PC-3 (cell line): ENCODE data around the gene MCRIP1. TPM values are rescaled to one million over a fixed set of nuclear protein-coding genes. Genes with fewer than 3 reads are reported as not detected.

Experiments used
- ATAC-seq: fragments of 200-7000 bp; cut with Tn5 transposase; 2 replicates; pipeline ENCODE4 v1.9.1; 2020; ENCODE audit warnings: mild to moderate bottlenecking, moderate library complexity
- BruUV-seq: library from RNA; stranded (reverse); fragments of 400-500 nt; replicated peaks from 2 replicates; lab custom pipeline; 2021; lab: Mats Ljungman, UMichigan
- CTCF ChIA-PET: fragments of 300-600 bp; sonication (Branson Sonifier 250); formaldehyde crosslinking; loops from one replicate; lab custom pipeline; 2022; ENCODE audit warnings: antibody characterized with exemption; lab: Charles Lee
- POLR2A ChIA-PET: fragments of 300-600 bp; sonication (Branson Sonifier 250); formaldehyde crosslinking; loops from one replicate; lab custom pipeline; 2022; ENCODE audit warnings: antibody characterized with exemption; ENCODE audit not compliant: unreplicated experiment; lab: Charles Lee
- DNase-seq: peaks from one replicate; pipeline ENCODE4 v3.0.0-alpha.2; 2015
- H2AFZ ChIP-seq: fragments of 300-600 bp; sonication (generic); 2 replicates; pipeline ENCODE4 v1.6.0; 2016; ENCODE audit warnings: antibody characterized with exemption, low read length
- H3F3A ChIP-seq: fragments of 300-600 bp; sonication (generic); one replicate; pipeline ENCODE4 v1.6.0; 2017; ENCODE audit warnings: antibody characterized with exemption, low read length, control low read depth, mild to moderate bottlenecking; ENCODE audit not compliant: unreplicated experiment
- H3K27ac ChIP-seq: fragments of 300-600 bp; sonication (generic); 2 replicates; pipeline ENCODE4 v1.5.1; 2016; ENCODE audit warnings: mild to moderate bottlenecking, low read length
- H3K27me3 ChIP-seq: fragments of 300-600 bp; sonication (generic); 2 replicates; pipeline ENCODE4 v1.6.1; 2016; ENCODE audit warnings: low read length, mixed read lengths
- H3K36me3 ChIP-seq: fragments of 300-600 bp; sonication (generic); 2 replicates; pipeline ENCODE4 v1.6.1; 2016; ENCODE audit warnings: low read depth, mixed run types, low read length, mixed read lengths
- H3K4me1 ChIP-seq: fragments of 300-600 bp; sonication (generic); 2 replicates; pipeline ENCODE4 v1.5.1; 2016; ENCODE audit warnings: low read length; ENCODE audit not compliant: insufficient read depth
- H3K4me2 ChIP-seq: fragments of 300-600 bp; sonication (generic); 2 replicates; pipeline ENCODE4 v1.6.0; 2016; ENCODE audit warnings: low read length
- H3K4me3 ChIP-seq: fragments of 300-600 bp; sonication (generic); 2 replicates; pipeline ENCODE4 v1.5.1; 2016; ENCODE audit warnings: mild to moderate bottlenecking, low read length, mixed read lengths
- H3K79me2 ChIP-seq: fragments of 300-600 bp; sonication (generic); 2 replicates; pipeline ENCODE4 v1.6.1; 2017; ENCODE audit warnings: low read length, mixed read lengths
- H3K9ac ChIP-seq: fragments of 300-600 bp; sonication (generic); 2 replicates; pipeline ENCODE4 v1.6.0; 2016; ENCODE audit warnings: mild to moderate bottlenecking, low read length
- H3K9me2 ChIP-seq: fragments of 300-600 bp; sonication (generic); replicated peaks from 2 replicates; pipeline ENCODE4 v1.6.1; 2016; ENCODE audit warnings: mixed run types, low read length, mixed read lengths
- H3K9me3 ChIP-seq: fragments of 300-600 bp; sonication (generic); 2 replicates; pipeline ENCODE4 v1.6.1; 2016; ENCODE audit warnings: low read length, mixed read lengths
- H4K20me1 ChIP-seq: fragments of 300-600 bp; sonication (generic); 2 replicates; pipeline ENCODE4 v1.6.1; 2016; ENCODE audit warnings: low read length, mixed read lengths
- CTCF ChIP-seq: fragments of 300-600 bp; sonication (generic); conservative IDR thresholded peaks from 2 replicates; pipeline ENCODE4 v1.5.1; 2017; ENCODE audit warnings: antibody characterized with exemption, low read depth, mild to moderate bottlenecking, low read length
- EZH2 ChIP-seq: fragments of 300-600 bp; sonication (generic); IDR thresholded peaks from one replicate; pipeline ENCODE4 v1.6.1; 2017; ENCODE audit warnings: antibody characterized with exemption, mild to moderate bottlenecking, low read length; ENCODE audit not compliant: unreplicated experiment
- EZH2phosphoT487 ChIP-seq: fragments of 300-600 bp; sonication (generic); IDR thresholded peaks from 2 replicates; pipeline ENCODE4 v1.6.1; 2018; ENCODE audit warnings: mild to moderate bottlenecking, antibody characterized with exemption, low read length, borderline replicate concordance
- intact Hi-C: fragments of 100-400 bp; cut with micrococcal nuclease; formaldehyde crosslinking; loops from 2 replicates; pipeline ENCODE4 v1.9.0; 2023
- total RNA-seq: library from RNA; depleted of rRNA; stranded (reverse); fragments of >200 nt; gene quantifications from 2 replicates; pipeline ENCODE4 v1.2.3, GENCODE V29; 2014; rRNA removed

MCRIP1 gene
- total RNA-seq, 1 experiment from 2014 or later: 90.9 TPM

- H3K9me3 ChIP-seq: no peaks in the 10 kb centered on the region
- ATAC-seq: no peak
- ChIA-PET POLR2A (no interaction called here), CTCF (no interaction called here)
- no peak overlapping the region for H2AFZ ChIP-seq
- BruUV-seq: no TSS peak
- H3K4me1 ChIP-seq: no peaks in the 10 kb centered on the region
- H3K27ac ChIP-seq: no peak overlapping the region
- H3F3A ChIP-seq: no peaks in the 10 kb centered on the region
- TF ChIP-seq CTCF (no peak), EZH2 (no peak), EZH2phosphoT487 (no peak)
- no peaks in the 10 kb centered on the region for H3K27me3 ChIP-seq
- H3K36me3 ChIP-seq: no peaks in the 10 kb centered on the region
- H3K4me3 ChIP-seq: no peak overlapping the region
- no peak overlapping the region for H3K4me2 ChIP-seq
- intact Hi-C loops: no loop called here
- no peak for DNase-seq
- H4K20me1 ChIP-seq: no peaks in the 10 kb centered on the region
- no peaks in the 10 kb centered on the region for H3K79me2 ChIP-seq
- no peaks in the 10 kb centered on the region for H3K9me2 ChIP-seq
- H3K9ac ChIP-seq: no peak overlapping the region
Observed at GRCh38 chr17:81794074-81794476, 39.0 kb downstream of the MCRIP1 start.

- no peak overlapping the region for H3K9ac ChIP-seq
- BruUV-seq: no TSS peak
- no peaks in the 10 kb centered on the region for H4K20me1 ChIP-seq
- no peaks in the 10 kb centered on the region for H3K9me2 ChIP-seq
- no peak overlapping the region for H3K4me2 ChIP-seq
- no peaks in the 10 kb centered on the region for H3K27me3 ChIP-seq
- no peak for TF ChIP-seq EZH2
- no peak for TF ChIP-seq CTCF
- TF ChIP-seq EZH2phosphoT487: no peak
- POLR2A ChIA-PET: no interaction called here
- no peaks in the 10 kb centered on the region for H3K4me1 ChIP-seq
- H3K9me3 ChIP-seq: no peaks in the 10 kb centered on the region
- intact Hi-C loops: no loop called here
- CTCF ChIA-PET: no interaction called here
- ATAC-seq: no peak
- H3K36me3 ChIP-seq: no peaks in the 10 kb centered on the region
- DNase-seq: no peak
- H3K79me2 ChIP-seq: no peaks in the 10 kb centered on the region
- H3F3A ChIP-seq: no peaks in the 10 kb centered on the region
- H3K4me3 ChIP-seq: no peak overlapping the region
- H3K27ac ChIP-seq: no peak overlapping the region
- H2AFZ ChIP-seq: no peak overlapping the region
Observed at GRCh38 chr17:81792675-81793615, 40.1 kb downstream of the MCRIP1 start.

Other genes starting within 250 kb of the MCRIP1 start
- gene NPLOC4, start 196.2 kb downstream of the MCRIP1 start, total RNA-seq: 109 and 133 TPM in 2 replicates
- gene TSPAN10, start 196.1 kb downstream of the MCRIP1 start, total RNA-seq: 3.5 and 3.9 TPM in 2 replicates
- 3.0 TPM in 1 of 2 replicates, not detected in the other for gene PDE6G, start 176.7 kb downstream of the MCRIP1 start, total RNA-seq
- gene OXLD1, start 166.7 kb downstream of the MCRIP1 start, total RNA-seq: 46.7 and 68.9 TPM in 2 replicates
- gene CCDC137, start 166.6 kb downstream of the MCRIP1 start, total RNA-seq: 49.9 and 71.0 TPM in 2 replicates
- gene ARL16, start 149.5 kb downstream of the MCRIP1 start, total RNA-seq: 52.6 and 68.8 TPM in 2 replicates
- 177 and 194 TPM in 2 replicates for gene HGS, start 149.3 kb downstream of the MCRIP1 start, total RNA-seq
- 100 and 108 TPM in 2 replicates for gene MRPL12, start 129.9 kb downstream of the MCRIP1 start, total RNA-seq
- 113 and 117 TPM in 2 replicates for gene SLC25A10, start 121.0 kb downstream of the MCRIP1 start, total RNA-seq
- 0.11 TPM in 1 of 2 replicates, not detected in the other for gene GCGR, start 29.1 kb downstream of the MCRIP1 start, total RNA-seq
- gene PPP1R27, start 1.8 kb upstream of the MCRIP1 start, total RNA-seq: not detected in 2 replicates
- gene P4HB, start 27.2 kb upstream of the MCRIP1 start, total RNA-seq: 969 and 1,089 TPM in 2 replicates
- 201 and 261 TPM in 2 replicates for gene ARHGDIA, start 38.0 kb upstream of the MCRIP1 start, total RNA-seq
- gene ALYREF, start 58.3 kb upstream of the MCRIP1 start, total RNA-seq: 496 and 633 TPM in 2 replicates
- gene ANAPC11, start 58.4 kb upstream of the MCRIP1 start, total RNA-seq: 243 and 268 TPM in 2 replicates
- 0.07 and 0.17 TPM in 2 replicates for gene NPB, start 68.9 kb upstream of the MCRIP1 start, total RNA-seq
- gene PCYT2, start 78.1 kb upstream of the MCRIP1 start, total RNA-seq: 33.3 and 42.7 TPM in 2 replicates
- gene SIRT7, start 84.9 kb upstream of the MCRIP1 start, total RNA-seq: 51.6 and 70.8 TPM in 2 replicates
- gene MAFG, start 94.4 kb upstream of the MCRIP1 start, total RNA-seq: 22.9 and 37.5 TPM in 2 replicates
- gene PYCR1, start 104.0 kb upstream of the MCRIP1 start, total RNA-seq: 144 and 169 TPM in 2 replicates
- gene MYADML2, start 113.9 kb upstream of the MCRIP1 start, total RNA-seq: not detected in 2 replicates
- gene NOTUM, start 127.9 kb upstream of the MCRIP1 start, total RNA-seq: 0.75 TPM in 1 of 2 replicates, not detected in the other
- gene ASPSCR1, start 144.3 kb upstream of the MCRIP1 start, total RNA-seq: 31.5 and 48.2 TPM in 2 replicates
- 344 and 390 TPM in 2 replicates for gene CENPX, start 189.6 kb upstream of the MCRIP1 start, total RNA-seq
- 71.5 and 90.0 TPM in 2 replicates for gene LRRC45, start 190.0 kb upstream of the MCRIP1 start, total RNA-seq
- 46.8 and 52.2 TPM in 2 replicates for gene RAC3, start 198.4 kb upstream of the MCRIP1 start, total RNA-seq
- gene DCXR, start 204.4 kb upstream of the MCRIP1 start, total RNA-seq: 135 and 142 TPM in 2 replicates
- 46.7 and 46.8 TPM in 2 replicates for gene RFNG, start 218.5 kb upstream of the MCRIP1 start, total RNA-seq
- 240 and 287 TPM in 2 replicates for gene GPS1, start 218.6 kb upstream of the MCRIP1 start, total RNA-seq
- gene DUS1L, start 232.5 kb upstream of the MCRIP1 start, total RNA-seq: 205 and 262 TPM in 2 replicates